ENCODE data around the gene TRAK1.

- TF ChIP-seq RCOR1 (IDR thresholded peaks at IDR 0.05; ENCODE audit: insufficient replicate concordance, low read length) (no peak), CTCF (conservative IDR thresholded peaks at IDR 0.05; ENCODE audit: low read depth, low read length) (no peak), MAFK (IDR thresholded peaks at IDR 0.05; ENCODE audit: low read depth, low read length) (no peak), POLR2A (IDR thresholded peaks at IDR 0.05; ENCODE audit: low read depth, low read length) (no peak), ELK1 (IDR thresholded peaks at IDR 0.05; ENCODE audit: borderline replicate concordance, low read depth, low read length) (no peak), RAD21 (IDR thresholded peaks at IDR 0.05; ENCODE audit: low read length) (no peak), MXI1 (IDR thresholded peaks at IDR 0.05; ENCODE audit: borderline replicate concordance, low read depth, low read length) (no peak), CEBPB (IDR thresholded peaks at IDR 0.05; ENCODE audit: low read depth, low read length) (no peak), CHD1 (IDR thresholded peaks at IDR 0.05; ENCODE audit: low read depth, low read length) (no peak), SMC3 (IDR thresholded peaks at IDR 0.05; ENCODE audit: low read depth, low read length) (no peak), RFX5 (IDR thresholded peaks at IDR 0.05; ENCODE audit: low read depth, low read length) (no peak), BHLHE40 (IDR thresholded peaks at IDR 0.05; ENCODE audit: low read depth, low read length) (no peak)
Measured at GRCh38 chr3:42120866-42121265, 29.7 kb downstream of the TRAK1 start.
